ENCODE measurements around the gene TTC7B.

DNA sequence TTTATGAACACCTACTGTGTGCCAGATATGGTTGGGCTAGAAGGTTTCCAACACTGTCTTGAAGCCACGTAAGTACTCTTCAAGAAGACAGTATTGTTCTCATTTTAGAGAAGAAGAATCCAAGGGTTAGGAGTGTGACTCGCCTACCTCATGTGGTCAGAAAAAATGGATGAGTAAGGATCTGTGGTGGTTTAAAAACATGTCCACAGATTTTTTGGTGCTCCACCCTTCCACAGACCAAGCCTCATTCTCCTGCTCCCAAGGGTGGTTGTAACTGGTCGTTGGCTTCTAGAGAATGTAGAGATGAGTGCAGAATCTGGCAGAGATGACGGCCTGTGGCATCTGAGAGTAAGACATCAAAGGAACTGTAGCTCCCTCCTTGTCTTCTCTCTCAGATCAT, 30.3 kb upstream of the TTC7B start:
- TF ChIP-seq TCF12 (IDR thresholded peaks at IDR 0.05; ENCODE audit: low read depth, low read length) (no peak), EP300 (IDR thresholded peaks at IDR 0.05; ENCODE audit: borderline replicate concordance in 1 of 2, control insufficient read depth in 1 of 2, low read depth in 2 of 2, low read length in 2 of 2) (no peak), RUNX3 (IDR thresholded peaks at IDR 0.05; ENCODE audit: low read length) (no peak), CBX3 (IDR thresholded peaks at IDR 0.05; ENCODE audit: borderline replicate concordance, low read depth) (no peak), TARDBP (IDR thresholded peaks at IDR 0.05; ENCODE audit: borderline replicate concordance) (no peak), ZNF24 (IDR thresholded peaks at IDR 0.05) (no peak)
- TF ChIP-seq, protein P1, sequence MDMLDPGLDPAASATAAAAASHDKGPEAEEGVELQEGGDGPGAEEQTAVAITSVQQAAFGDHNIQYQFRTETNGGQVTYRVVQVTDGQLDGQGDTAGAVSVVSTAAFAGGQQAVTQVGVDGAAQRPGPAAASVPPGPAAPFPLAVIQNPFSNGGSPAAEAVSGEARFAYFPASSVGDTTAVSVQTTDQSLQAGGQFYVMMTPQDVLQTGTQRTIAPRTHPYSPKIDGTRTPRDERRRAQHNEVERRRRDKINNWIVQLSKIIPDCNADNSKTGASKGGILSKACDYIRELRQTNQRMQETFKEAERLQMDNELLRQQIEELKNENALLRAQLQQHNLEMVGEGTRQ (IDR thresholded peaks at IDR 0.05; ENCODE audit: borderline replicate concordance, low read depth, low read length), result no peak
- TF ChIP-seq, protein P2, sequence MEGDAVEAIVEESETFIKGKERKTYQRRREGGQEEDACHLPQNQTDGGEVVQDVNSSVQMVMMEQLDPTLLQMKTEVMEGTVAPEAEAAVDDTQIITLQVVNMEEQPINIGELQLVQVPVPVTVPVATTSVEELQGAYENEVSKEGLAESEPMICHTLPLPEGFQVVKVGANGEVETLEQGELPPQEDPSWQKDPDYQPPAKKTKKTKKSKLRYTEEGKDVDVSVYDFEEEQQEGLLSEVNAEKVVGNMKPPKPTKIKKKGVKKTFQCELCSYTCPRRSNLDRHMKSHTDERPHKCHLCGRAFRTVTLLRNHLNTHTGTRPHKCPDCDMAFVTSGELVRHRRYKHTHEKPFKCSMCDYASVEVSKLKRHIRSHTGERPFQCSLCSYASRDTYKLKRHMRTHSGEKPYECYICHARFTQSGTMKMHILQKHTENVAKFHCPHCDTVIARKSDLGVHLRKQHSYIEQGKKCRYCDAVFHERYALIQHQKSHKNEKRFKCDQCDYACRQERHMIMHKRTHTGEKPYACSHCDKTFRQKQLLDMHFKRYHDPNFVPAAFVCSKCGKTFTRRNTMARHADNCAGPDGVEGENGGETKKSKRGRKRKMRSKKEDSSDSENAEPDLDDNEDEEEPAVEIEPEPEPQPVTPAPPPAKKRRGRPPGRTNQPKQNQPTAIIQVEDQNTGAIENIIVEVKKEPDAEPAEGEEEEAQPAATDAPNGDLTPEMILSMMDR (IDR thresholded peaks at IDR 0.05 in 2 of 3, conservative IDR thresholded peaks at IDR 0.05 in 1 of 3; ENCODE audit: control insufficient read depth in 2 of 3, extremely low read depth in 1 of 3, insufficient read depth in 1 of 3, low read depth in 3 of 3, low read length in 3 of 3), result no peak
- TF ChIP-seq, protein P3, sequence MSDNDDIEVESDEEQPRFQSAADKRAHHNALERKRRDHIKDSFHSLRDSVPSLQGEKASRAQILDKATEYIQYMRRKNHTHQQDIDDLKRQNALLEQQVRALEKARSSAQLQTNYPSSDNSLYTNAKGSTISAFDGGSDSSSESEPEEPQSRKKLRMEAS (IDR thresholded peaks at IDR 0.05; ENCODE audit: low read depth, low read length), result no peak
- TF ChIP-seq, protein P4, sequence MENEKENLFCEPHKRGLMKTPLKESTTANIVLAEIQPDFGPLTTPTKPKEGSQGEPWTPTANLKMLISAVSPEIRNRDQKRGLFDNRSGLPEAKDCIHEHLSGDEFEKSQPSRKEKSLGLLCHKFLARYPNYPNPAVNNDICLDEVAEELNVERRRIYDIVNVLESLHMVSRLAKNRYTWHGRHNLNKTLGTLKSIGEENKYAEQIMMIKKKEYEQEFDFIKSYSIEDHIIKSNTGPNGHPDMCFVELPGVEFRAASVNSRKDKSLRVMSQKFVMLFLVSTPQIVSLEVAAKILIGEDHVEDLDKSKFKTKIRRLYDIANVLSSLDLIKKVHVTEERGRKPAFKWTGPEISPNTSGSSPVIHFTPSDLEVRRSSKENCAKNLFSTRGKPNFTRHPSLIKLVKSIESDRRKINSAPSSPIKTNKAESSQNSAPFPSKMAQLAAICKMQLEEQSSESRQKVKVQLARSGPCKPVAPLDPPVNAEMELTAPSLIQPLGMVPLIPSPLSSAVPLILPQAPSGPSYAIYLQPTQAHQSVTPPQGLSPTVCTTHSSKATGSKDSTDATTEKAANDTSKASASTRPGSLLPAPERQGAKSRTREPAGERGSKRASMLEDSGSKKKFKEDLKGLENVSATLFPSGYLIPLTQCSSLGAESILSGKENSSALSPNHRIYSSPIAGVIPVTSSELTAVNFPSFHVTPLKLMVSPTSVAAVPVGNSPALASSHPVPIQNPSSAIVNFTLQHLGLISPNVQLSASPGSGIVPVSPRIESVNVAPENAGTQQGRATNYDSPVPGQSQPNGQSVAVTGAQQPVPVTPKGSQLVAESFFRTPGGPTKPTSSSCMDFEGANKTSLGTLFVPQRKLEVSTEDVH (IDR thresholded peaks at IDR 0.05; ENCODE audit: low read depth, partially characterized antibody), result no peak
